Small intestine (tissue), 7 donors: ENCODE results near the gene LYZL1. TPM values are rescaled to one million over a fixed set of nuclear protein-coding genes. Genes with fewer than 3 reads are reported as not detected.
"Not testable (repeated sequence)": the region's sequence is repeated elsewhere in the genome, so short reads cannot be mapped to it uniquely, and the experiment has no call there.

Experiments used
- DNase-seq, 2 donors: peaks; one replicate each; pipeline versions ENCODE4 v3.0.0 to v3.0.0-alpha.2; 2013
- FAIRE-seq: peaks from 2 replicates; lab custom pipeline; 2012; peaks lifted over from hg19 to GRCh38; lab: Jason Lieb, UNC
- H3K27ac ChIP-seq, 3 donors: one replicate each; pipeline ENCODE4 v1.5.1; 2013; ENCODE audit warnings: low read length in 2 of 3, mild to moderate bottlenecking in 2 of 3, control low read depth in 1 of 3, inconsistent platforms in 1 of 3, low read depth in 1 of 3, moderate library complexity in 1 of 3
- H3K27me3 ChIP-seq, 3 donors: one replicate each; pipeline ENCODE4 v1.6.1; 2013; ENCODE audit warnings: low read length in 3 of 3, inconsistent platforms in 1 of 3; ENCODE audit not compliant: control insufficient read depth in 3 of 3, insufficient read depth in 3 of 3
- H3K36me3 ChIP-seq, 3 donors: one replicate each; pipeline ENCODE4 v1.6.1; 2013; ENCODE audit warnings: low read length in 3 of 3, inconsistent platforms in 1 of 3, low read depth in 1 of 3, mild to moderate bottlenecking in 1 of 3, moderate library complexity in 1 of 3; ENCODE audit not compliant: control insufficient read depth in 3 of 3, insufficient read depth in 2 of 3
- H3K4me1 ChIP-seq, 3 donors: one replicate each; pipeline ENCODE4 v1.6.1; 2013; ENCODE audit warnings: low read length in 2 of 3, inconsistent platforms in 1 of 3, low read depth in 1 of 3, mild to moderate bottlenecking in 1 of 3, moderate library complexity in 1 of 3; ENCODE audit not compliant: control insufficient read depth in 3 of 3, insufficient read depth in 2 of 3
- H3K4me3 ChIP-seq, 3 donors: one replicate each; pipeline ENCODE4 v1.5.1; 2013; ENCODE audit warnings: low read length in 3 of 3, control low read depth in 1 of 3, inconsistent platforms in 1 of 3, low read depth in 1 of 3, mild to moderate bottlenecking in 1 of 3, moderate library complexity in 1 of 3
- H3K9me3 ChIP-seq, 2 donors: one replicate each; pipeline ENCODE4 v1.6.1; 2013; ENCODE audit warnings: low read depth in 1 of 2, low read length in 1 of 2; ENCODE audit not compliant: control insufficient read depth in 2 of 2, insufficient read depth in 1 of 2
- WGBS, 3 donors: extraction: QIAGEN DNeasy Blood & Tissue Kit; methylation state at CpG; one replicate each; pipeline ENCODE4 v1.1.7; 2013; 5-methylcytosine and 5-hydroxymethylcytosine counted together
- polyA plus RNA-seq, 4 donors: library from polyadenylated mRNA; stranded (reverse) in 3 of 4; unstranded in 1 of 4; fragments of 200-250 nt in 3 of 4; fragments of 120-200 nt in 1 of 4; gene quantifications; one replicate each; pipeline versions ENCODE4 v1.2.1 to v1.2.3, GENCODE V29; 2013
- donor health status: healthy with polysubstance abuse.
- donor health status: control.
- donor health status: control.
- donor health status: Bipolar disorder and iron deficiency.
- donor health status: healthy.

Gene LYZL1
- polyA plus RNA-seq, 4 donors = not detected

GRCh38 chr10:29316308-29317026 lies 27.6 kb downstream of the LYZL1 start:
- FAIRE-seq (no peak), DNase-seq (no peak)
- no peak overlapping the region for H3K27ac ChIP-seq
- H3K27me3 ChIP-seq = no peaks in the 10 kb centered on the region
- no peak overlapping the region for H3K4me3 ChIP-seq
- WGBS, 3 donors = 81 to 85% (median 83%) methylated on average over 8 of the region's 8 CpGs
- H3K9me3 ChIP-seq = no peaks in the 10 kb centered on the region
- no peaks in the 10 kb centered on the region for H3K4me1 ChIP-seq
- H3K36me3 ChIP-seq = no peaks in the 10 kb centered on the region

GRCh38 chr10:29317027-29317420 lies 28.2 kb downstream of the LYZL1 start:
- no peak for FAIRE-seq

GRCh38 chr10:29317423-29318021 lies 28.7 kb downstream of the LYZL1 start:
- no peaks in the 10 kb centered on the region for H3K36me3 ChIP-seq
- H3K4me1 ChIP-seq = no peaks in the 10 kb centered on the region
- H3K4me3 ChIP-seq = no peak overlapping the region
- no peak overlapping the region for H3K27ac ChIP-seq
- no peaks in the 10 kb centered on the region for H3K27me3 ChIP-seq
- DNase-seq (no peak), FAIRE-seq (no peak)
- WGBS, 3 donors = 62 to 85% (median 68%) methylated on average over 5 of the region's 5 CpGs
- no peaks in the 10 kb centered on the region for H3K9me3 ChIP-seq

More at GRCh38 chr10:29317027-29317420, 28.2 kb downstream of the LYZL1 start:
- Histone ChIP-seq H3K27me3 (no peaks in the 10 kb centered on the region), H3K27ac (no peak overlapping the region), H3K4me3 (no peak overlapping the region), H3K4me1 (no peaks in the 10 kb centered on the region), H3K9me3 (no peaks in the 10 kb centered on the region), H3K36me3 (no peaks in the 10 kb centered on the region)
- 86 to 93% (median 90%) methylated on average over 2 of the region's 2 CpGs for WGBS, 3 donors
- DNase-seq = no peak

GRCh38 chr10:29318141-29319071 lies 29.5 kb downstream of the LYZL1 start:
- 10 to 13% (median 13%) methylated on average over 21 to 22 of the region's 22 CpGs for WGBS, 3 donors
- not testable (repeated sequence) for H3K36me3 ChIP-seq, H3K9me3 ChIP-seq, H3K27me3 ChIP-seq, H3K27ac ChIP-seq, H3K4me3 ChIP-seq, FAIRE-seq, H3K4me1 ChIP-seq
- peak in 1 of 2 donors; percentile 20 for DNase-seq

GRCh38 chr10:29319205-29319781 lies 30.4 kb downstream of the LYZL1 start:
- Histone ChIP-seq H3K27me3 (no peaks in the 10 kb centered on the region), H3K4me1 (no peaks in the 10 kb centered on the region), H3K9me3 (no peaks in the 10 kb centered on the region), H3K27ac (no peak overlapping the region), H3K4me3 (no peak overlapping the region), H3K36me3 (no peaks in the 10 kb centered on the region)
- 69 to 80% (median 78%) methylated on average over 13 of the region's 13 CpGs for WGBS, 3 donors
- DNase-seq (no peak), FAIRE-seq (no peak)

GRCh38 chr10:29320680-29321121 lies 31.8 kb downstream of the LYZL1 start:
- 56 to 78% (median 62%) methylated on average over 5 of the region's 5 CpGs for WGBS, 3 donors
- not testable (repeated sequence) for H3K4me1 ChIP-seq, DNase-seq, H3K27me3 ChIP-seq, H3K36me3 ChIP-seq, H3K9me3 ChIP-seq, H3K4me3 ChIP-seq, FAIRE-seq, H3K27ac ChIP-seq

GRCh38 chr10:29321656-29322055 lies 32.8 kb downstream of the LYZL1 start:
- Histone ChIP-seq H3K4me3 (no peak overlapping the region), H3K27ac (no peak overlapping the region), H3K4me1 (peaks cover 0 to 3% (median 0%) of the 10 kb centered on the region in 3 donors), H3K36me3 (no peaks in the 10 kb centered on the region), H3K9me3 (no peaks in the 10 kb centered on the region), H3K27me3 (no peaks in the 10 kb centered on the region)
- 67 to 90% (median 69%) methylated on average over 8 of the region's 8 CpGs for WGBS, 3 donors
- FAIRE-seq (no peak), DNase-seq (no peak)

GRCh38 chr10:29322918-29323317 lies 34.0 kb downstream of the LYZL1 start:
- no peak overlapping the region for H3K4me3 ChIP-seq
- H3K27ac ChIP-seq = no peak overlapping the region
- H3K36me3 ChIP-seq = no peaks in the 10 kb centered on the region
- WGBS, 3 donors = 67 to 88% (median 81%) methylated on average over 5 of the region's 5 CpGs
- DNase-seq (no peak), FAIRE-seq (no peak)
- H3K4me1 ChIP-seq = peaks cover 0 to 6% (median 0%) of the 10 kb centered on the region in 3 donors
- H3K27me3 ChIP-seq = no peaks in the 10 kb centered on the region
- no peaks in the 10 kb centered on the region for H3K9me3 ChIP-seq
